Transverse colon (tissue), 3 donors: ENCODE data around the gene MYLK.

Experiments
- CTCF ChIP-seq, 5 experiments: fragments of 200-600 bp in 3 of 5; fragments of 450-650 bp in 2 of 5; sonication (generic) in 3 of 5; IDR thresholded peaks; 1 replicate in 2 of 5; 2 replicates in 3 of 5; pipeline ENCODE4 v1.5.1; 2016 to 2017; ENCODE audit warnings: antibody characterized with exemption in 5 of 5, inconsistent platforms in 3 of 5, mild to moderate bottlenecking in 2 of 5, moderate library complexity in 1 of 5
- POLR2A ChIP-seq: fragments of 450-650 bp; IDR thresholded peaks from one replicate; pipeline ENCODE4 v1.6.1; 2016; ENCODE audit warnings: antibody characterized with exemption, mild to moderate bottlenecking, moderate library complexity

DNA sequence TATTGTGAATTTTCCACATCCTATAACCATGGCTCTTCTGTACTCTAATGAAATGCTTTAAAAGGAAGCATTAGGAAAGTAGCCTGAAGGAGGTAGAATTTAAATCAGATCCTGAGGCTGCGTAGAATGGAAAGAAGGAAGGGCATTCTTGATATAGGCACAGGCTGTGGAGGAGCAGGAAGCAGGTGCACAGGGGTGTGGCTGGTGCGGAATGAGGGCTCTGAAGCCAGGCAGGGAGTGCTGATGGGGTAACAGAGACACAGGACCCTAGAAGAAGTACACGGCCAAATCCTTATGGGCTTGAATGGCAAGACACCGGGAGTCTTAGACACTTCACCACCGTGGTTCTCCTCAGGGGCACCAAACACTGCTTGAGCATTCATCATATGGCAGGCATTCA is 97.0 kb downstream of the MYLK start:
- no peak for TF ChIP-seq CTCF (IDR thresholded peaks at IDR 0.05)
- no peak for TF ChIP-seq POLR2A
